ENCODE measurements around the gene PNMT. TPM values are rescaled to one million over a fixed set of nuclear protein-coding genes. Genes with fewer than 3 reads are reported as not detected.

Gene PNMT
- total and polyA plus RNA-seq, 2 of the 4 experiments (the other 2 are of a cell fraction): not detected

- Histone ChIP-seq H2BK5ac (ENCODE audit: low read depth, low read length, poor library complexity, severe bottlenecking) (no peak overlapping the region), H3K79me1 (ENCODE audit: low read depth in 1 of 2, low read length in 2 of 2) (peaks cover 0 to 5% of the 10 kb centered on the region in 2 experiments; a peak in 2 of 4 replicates), H3K4me1 (ENCODE audit: control insufficient read depth, insufficient read depth, low read length) (peaks cover 2% of the 10 kb centered on the region; the same call in 1 of the 2 replicates), H2AFZ (replicated peaks; ENCODE audit: low read length, poor library complexity) (no peak overlapping the region), H3K27me3 (ENCODE audit: control insufficient read depth, insufficient read depth, low read length) (no peaks in the 10 kb centered on the region), H4K20me1 (ENCODE audit: insufficient read depth, low read length) (no peaks in the 10 kb centered on the region), H3K9ac (ENCODE audit: low read depth, low read length) (no peak overlapping the region), H3K36me3 (ENCODE audit: control insufficient read depth, insufficient read depth, low read length) (no peaks in the 10 kb centered on the region), H2BK15ac (ENCODE audit: low read depth, low read length) (no peak overlapping the region), H2AK5ac (ENCODE audit: low read depth, low read length) (no peak overlapping the region), H4K5ac (ENCODE audit: low read depth, low read length) (no peak overlapping the region), H3K23ac (ENCODE audit: low read depth, low read length) (no peak overlapping the region), H4K8ac (ENCODE audit: low read depth in 2 of 2, low read length in 2 of 2) (no peak overlapping the region), H2BK120ac (ENCODE audit: low read depth, low read length) (no peak overlapping the region), H3K27ac (ENCODE audit: insufficient read depth, low read length) (no peak overlapping the region), H3K14ac (replicated peaks; ENCODE audit: low read depth, low read length) (no peak overlapping the region), H3K18ac (ENCODE audit: low read depth, low read length) (no peak overlapping the region), H3K4ac (ENCODE audit: low read depth, low read length) (no peak overlapping the region), H3K4me3 (ENCODE audit: insufficient read depth, low read depth, low read length) (no peak overlapping the region), H3K9me1 (ENCODE audit: insufficient read depth, low read length) (0 out of 2 replicates have a peak, but pooled peaks cover 6% of the 10 kb centered on the region), H4K91ac (ENCODE audit: insufficient read depth, low read depth, low read length) (no peak overlapping the region), H3K56ac (ENCODE audit: extremely low read depth, insufficient read depth, low read length) (no peak overlapping the region), H3K4me2 (ENCODE audit: low read depth, low read length) (no peak overlapping the region), H3K9me3 (ENCODE audit: control insufficient read depth, insufficient read depth, low read length) (no peaks in the 10 kb centered on the region), H2AK9ac (replicated peaks; ENCODE audit: low read depth, low read length, poor library complexity) (no peak overlapping the region), H2BK20ac (ENCODE audit: low read depth, low read length) (no peak overlapping the region)
- DNase-seq (no peak), ATAC-seq (ENCODE audit: low read depth) (no peak)
- BruUV-seq (replicated peaks): no TSS peak
- intact Hi-C loops (cut with micrococcal nuclease): no loop called here
- ChIA-PET CTCF (no interaction called here), POLR2A (ENCODE audit: unreplicated experiment) (no interaction called here)
- WGBS, 2 experiments (ENCODE audit: extremely low coverage in 2 of 2, insufficient read length in 1 of 2): no CpG with 5 or more reads among the region's 5 CpGs
- no peak for TF ChIP-seq ELK1 (IDR thresholded peaks at IDR 0.05; ENCODE audit: borderline replicate concordance, low read depth, low read length)
- no peak for TF ChIP-seq RFX5 (IDR thresholded peaks at IDR 0.05; ENCODE audit: low read depth, low read length)
- TF ChIP-seq CTCF (conservative IDR thresholded peaks at IDR 0.05; ENCODE audit: low read depth, low read length): no peak
- TF ChIP-seq RAD21 (IDR thresholded peaks at IDR 0.05; ENCODE audit: low read length): no peak
- TF ChIP-seq USF2 (IDR thresholded peaks at IDR 0.05; ENCODE audit: low read depth, low read length): no peak
- TF ChIP-seq MXI1 (IDR thresholded peaks at IDR 0.05; ENCODE audit: borderline replicate concordance, low read depth, low read length): no peak
- TF ChIP-seq MAZ (IDR thresholded peaks at IDR 0.05; ENCODE audit: borderline replicate concordance, low read depth, low read length): no peak
- no peak for TF ChIP-seq CHD1 (IDR thresholded peaks at IDR 0.05; ENCODE audit: low read depth, low read length)
- no peak for TF ChIP-seq POLR2A (IDR thresholded peaks at IDR 0.05; ENCODE audit: low read depth, low read length)
- dilution Hi-C loops (cut with HindIII; ENCODE audit: low sequenced_read_pairs, unreplicated experiment): no loop called here
- in situ Hi-C loops (cut with MboI; ENCODE audit: low sequenced_read_pairs): no loop called here
Observed at GRCh38 chr17:39694593-39694992, 26.3 kb downstream of the PNMT start.

All from IMR-90 (cell line).